Adipose tissue (tissue), 3 donors: ENCODE measurements around the gene FMNL3. TPM values are rescaled to one million over a fixed set of nuclear protein-coding genes. Genes with fewer than 3 reads are reported as not detected.
"Not testable (repeated sequence)": the region's sequence is repeated elsewhere in the genome, so short reads cannot be mapped to it uniquely, and the experiment has no call there.

Experiments used
- H3K27ac ChIP-seq: one replicate; pipeline ENCODE4 v1.5.1; 2013; ENCODE audit warnings: low read depth, low read length
- WGBS, 3 donors: extraction: QIAGEN DNeasy Blood & Tissue Kit; methylation state at CpG; one replicate each; pipeline ENCODE4 v1.1.7; 2013; 5-methylcytosine and 5-hydroxymethylcytosine counted together
- polyA plus RNA-seq, 3 donors: library from polyadenylated mRNA; stranded (reverse); fragments of 200-250 nt; gene quantifications; one replicate each; pipeline ENCODE4 v1.2.3, GENCODE V29; 2013
- donor health status: healthy with polysubstance abuse.
- donor health status: Bipolar disorder and iron deficiency.
- donor health status: healthy.

The FMNL3 gene
- polyA plus RNA-seq, 3 donors, result 1.2 to 8.0 (median 7.5) TPM

GRCh38 chr12:49623142-49623904 is 83.9 kb downstream of the FMNL3 start, which contains the start of gene PRPF40B:
PRPF40B (plus strand) TSS chr12:49623561; CDS start chr12:49623591, 30 bp downstream.
- H3K27ac ChIP-seq, result no peak within 1 kb of the TSS
- WGBS, 3 donors, result 1% methylated on average over 47 to 76 of the region's 76 CpGs

GRCh38 chr12:49622501-49623141 is 84.6 kb downstream of the FMNL3 start:
- 0 to 3% (median 1%) methylated on average over 22 of the region's 22 CpGs for WGBS, 3 donors
- H3K27ac ChIP-seq, result no peak overlapping the region

- H3K27ac ChIP-seq, result no peak overlapping the region
- WGBS, 3 donors, result 5 to 8% (median 5%) methylated on average over 32 to 33 of the region's 33 CpGs
Measured at GRCh38 chr12:49621651-49622500, 85.3 kb downstream of the FMNL3 start.

DNA sequence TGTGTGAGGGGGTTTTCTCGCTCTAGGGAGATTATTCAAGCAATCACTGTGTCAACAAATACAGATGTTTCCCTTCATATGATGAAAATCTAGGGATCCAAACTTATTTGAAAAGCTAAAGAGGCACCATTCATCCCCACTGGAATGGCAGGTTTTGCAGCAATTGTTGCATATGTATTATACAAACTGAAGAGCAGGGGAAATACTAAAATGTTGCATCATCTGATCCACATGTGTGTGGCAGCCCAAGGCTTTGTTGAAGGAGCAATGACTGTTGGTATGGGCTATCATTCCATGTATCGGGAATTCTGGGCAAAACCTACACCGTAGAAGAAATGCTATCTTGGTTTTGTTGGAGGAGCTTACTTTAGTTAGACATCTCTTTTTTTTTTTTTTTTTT is 87.9 kb downstream of the FMNL3 start:
- no peak overlapping the region for H3K27ac ChIP-seq
- 86 to 94% (median 92%) methylated on average over 3 of the region's 3 CpGs for WGBS, 3 donors

- WGBS, 3 donors, result 69 to 88% (median 71%) methylated on average over 1 of the region's 1 CpG
- H3K27ac ChIP-seq, result no peak overlapping the region
Measured at GRCh38 chr12:49618576-49618975, 88.6 kb downstream of the FMNL3 start.

- whole genome bisulfite sequencing, 3 donors, result 66 to 75% (median 71%) methylated on average over 5 of the region's 5 CpGs
- H3K27ac ChIP-seq, result no peak overlapping the region
Measured at GRCh38 chr12:49616533-49617219, 90.5 kb downstream of the FMNL3 start.

GRCh38 chr12:49615725-49616124 is 91.5 kb downstream of the FMNL3 start:
- 92 to 99% (median 94%) methylated on average over 4 to 7 of the region's 7 CpGs for WGBS, 3 donors
- no peak overlapping the region for H3K27ac ChIP-seq

DNA sequence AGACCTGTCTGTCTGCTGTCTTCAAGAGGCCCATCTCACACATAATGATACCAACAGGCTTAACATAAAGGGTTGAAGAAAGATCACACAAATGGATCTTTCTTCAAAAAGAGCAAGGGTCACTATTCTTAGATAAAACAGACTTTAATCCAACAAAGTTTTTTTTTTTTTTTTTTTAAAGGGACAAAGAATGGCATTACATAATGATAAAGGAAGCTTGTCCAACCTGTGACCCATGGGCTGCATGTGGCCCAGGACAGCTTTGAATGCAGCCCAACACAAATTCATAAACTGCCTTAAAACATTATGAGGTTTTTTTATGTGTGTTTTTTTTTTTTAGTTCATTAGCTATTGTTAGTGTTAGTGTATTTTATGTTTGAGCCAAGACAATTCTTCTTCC is 95.0 kb downstream of the FMNL3 start:
- H3K27ac ChIP-seq, result no peak overlapping the region

DNA sequence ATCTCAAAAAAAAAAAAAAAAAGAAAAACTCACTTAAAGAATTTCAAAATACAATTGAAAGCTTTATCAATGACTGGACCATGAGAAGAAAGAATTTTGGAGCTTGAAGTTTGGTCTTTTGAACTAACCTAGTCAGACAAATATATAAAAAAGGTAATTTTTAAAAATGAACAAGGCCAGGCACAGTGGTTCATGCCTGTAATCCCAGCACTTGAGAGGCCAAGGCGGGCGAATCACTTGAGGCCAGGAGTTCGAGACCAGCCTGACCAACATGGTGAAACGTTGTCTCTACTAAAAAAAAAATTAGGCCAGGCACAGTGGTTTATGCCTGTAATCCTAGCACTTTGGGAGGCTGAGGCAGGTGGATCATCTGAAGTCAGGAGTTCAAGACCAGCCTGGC is 96.4 kb downstream of the FMNL3 start:
- H3K27ac ChIP-seq, result not testable (repeated sequence)
- WGBS, 3 donors, result 95 to 99% (median 97%) methylated on average over 4 of the region's 4 CpGs

GRCh38 chr12:49609875-49610154 is 97.4 kb downstream of the FMNL3 start:
- no peak overlapping the region for H3K27ac ChIP-seq
- 76 to 85% (median 82%) methylated on average over 1 of the region's 1 CpG for WGBS, 3 donors

- WGBS, 3 donors, result 91 to 97% (median 96%) methylated on average over 2 of the region's 2 CpGs
- no peak overlapping the region for H3K27ac ChIP-seq
Measured at GRCh38 chr12:49609059-49609874, 97.9 kb downstream of the FMNL3 start.

DNA sequence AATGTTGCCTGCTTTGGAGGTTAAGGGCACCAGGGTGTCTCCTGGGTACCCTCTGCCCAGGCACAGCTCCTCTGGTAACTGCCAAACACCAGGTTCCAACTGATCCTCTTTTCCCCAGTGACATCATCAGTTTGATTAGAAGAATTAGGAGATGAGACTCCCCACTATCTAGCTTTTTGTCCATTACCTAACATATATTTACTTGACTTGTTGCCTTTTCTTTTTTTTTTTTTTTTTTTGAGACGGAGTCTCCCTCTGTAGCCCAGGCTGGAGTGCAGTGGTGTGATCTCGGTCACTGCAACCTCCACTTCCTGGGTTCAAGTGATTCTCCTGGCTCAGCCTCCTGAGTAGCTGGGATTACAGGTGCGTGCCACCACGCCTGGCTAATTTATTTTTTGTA is 101.7 kb downstream of the FMNL3 start, which contains the start of gene FAM186B:
TSS of gene FAM186B (minus strand) at position 101 of the 400 bp plus-strand sequence. CDS start 162 bp downstream, outside the sequence.
- WGBS, 3 donors, result 90 to 100% (median 92%) methylated on average over 4 of the region's 4 CpGs
- not testable (repeated sequence) for H3K27ac ChIP-seq

DNA sequence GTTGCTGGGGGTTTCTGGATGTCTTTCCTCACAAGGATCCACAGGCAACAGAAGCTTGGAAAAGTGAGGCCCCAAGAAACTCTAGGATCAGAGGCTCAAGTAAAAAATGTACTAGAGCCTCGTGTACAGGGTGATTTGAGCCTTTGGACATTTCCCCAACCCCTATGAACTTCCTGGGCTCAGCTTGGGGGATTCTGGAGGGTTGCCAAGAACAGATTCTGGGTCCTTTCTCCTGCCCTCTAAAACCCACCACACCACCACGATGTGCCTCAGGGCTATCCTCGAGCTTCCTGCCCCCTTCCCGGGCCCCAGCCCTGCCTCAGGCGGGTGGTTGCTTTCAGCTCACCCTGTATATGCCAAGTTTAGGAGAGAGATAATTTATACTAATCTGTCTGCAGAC is 102.3 kb downstream of the FMNL3 start:
- 50 to 59% (median 58%) methylated on average over 5 of the region's 5 CpGs for WGBS, 3 donors
- H3K27ac ChIP-seq, result no peak overlapping the region

GRCh38 chr12:49603721-49604120 is 103.5 kb downstream of the FMNL3 start:
- WGBS, 3 donors, result 78 to 86% (median 78%) methylated on average over 1 of the region's 1 CpG
- no peak overlapping the region for H3K27ac ChIP-seq

DNA sequence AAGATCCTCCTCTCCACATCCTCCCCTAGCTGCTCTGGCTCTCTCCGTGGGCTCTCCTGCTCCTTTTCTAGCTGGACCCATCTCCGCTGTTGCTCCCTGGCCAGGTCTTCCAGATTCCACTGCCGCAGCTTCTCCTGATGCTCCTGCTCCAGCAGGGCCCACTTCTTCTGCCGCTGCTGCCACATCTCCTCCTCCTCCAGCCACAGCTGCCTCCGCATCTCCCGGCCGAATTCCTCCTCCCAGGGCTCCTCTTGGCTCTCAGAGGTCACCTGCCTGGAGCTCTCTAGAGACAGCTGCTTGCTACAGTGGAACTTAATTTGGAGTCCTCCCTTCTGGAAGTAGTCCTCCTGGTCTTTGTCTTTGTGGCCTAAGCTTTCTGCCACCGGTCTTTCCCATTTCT is 107.2 kb downstream of the FMNL3 start:
- no peak overlapping the region for H3K27ac ChIP-seq
- WGBS, 3 donors, result 94 to 95% (median 94%) methylated on average over 8 of the region's 8 CpGs

GRCh38 chr12:49598527-49598926 is 108.7 kb downstream of the FMNL3 start:
- 78 to 88% (median 86%) methylated on average over 10 of the region's 10 CpGs for WGBS, 3 donors
- H3K27ac ChIP-seq, result no peak overlapping the region

- 72 to 84% (median 75%) methylated on average over 4 of the region's 4 CpGs for WGBS, 3 donors
- H3K27ac ChIP-seq, result no peak overlapping the region
Measured at GRCh38 chr12:49588721-49589516, 118.3 kb downstream of the FMNL3 start.
